ENCODE measurements around the gene CALCB.

CALCB gene

GRCh38 chr11:15109602-15110001 lies 36.2 kb downstream of the CALCB start:
- no peak overlapping the region for H3K4me3 ChIP-seq (ENCODE audit: low read length)
- no peak overlapping the region for H3K4me2 ChIP-seq (ENCODE audit: low read length)
- H3K9me3 ChIP-seq (replicated peaks; ENCODE audit: low read length) = no peaks in the 10 kb centered on the region
- H3K27me3 ChIP-seq (ENCODE audit: control insufficient read depth, insufficient read depth, low read length) = no peaks in the 10 kb centered on the region
- H3K4me1 ChIP-seq (ENCODE audit: control insufficient read depth, insufficient read depth, low read length) = peaks cover 56% of the 10 kb centered on the region
- H3K9ac ChIP-seq (ENCODE audit: low read depth, low read length) = no peak overlapping the region
- H3K36me3 ChIP-seq (ENCODE audit: insufficient read depth, low read length) = no peaks in the 10 kb centered on the region

- H3K4me3 ChIP-seq (ENCODE audit: low read length) = no peak overlapping the region
- no peaks in the 10 kb centered on the region for H3K36me3 ChIP-seq (ENCODE audit: insufficient read depth, low read length)
- H3K9me3 ChIP-seq (replicated peaks; ENCODE audit: low read length) = no peaks in the 10 kb centered on the region
- no peak overlapping the region for H3K4me2 ChIP-seq (ENCODE audit: low read length)
- H3K4me1 ChIP-seq (ENCODE audit: control insufficient read depth, insufficient read depth, low read length) = peaks cover 54% of the 10 kb centered on the region
- H3K27me3 ChIP-seq (ENCODE audit: control insufficient read depth, insufficient read depth, low read length) = no peaks in the 10 kb centered on the region
- no peak overlapping the region for H3K9ac ChIP-seq (ENCODE audit: low read depth, low read length)
Observed at GRCh38 chr11:15111215-15111614, 37.8 kb downstream of the CALCB start.

GRCh38 chr11:15112131-15112541 lies 38.7 kb downstream of the CALCB start:
- H3K4me1 ChIP-seq (ENCODE audit: control insufficient read depth, insufficient read depth, low read length) = peaks cover 45% of the 10 kb centered on the region
- H3K9me3 ChIP-seq (replicated peaks; ENCODE audit: low read length) = no peaks in the 10 kb centered on the region
- no peak overlapping the region for H3K4me3 ChIP-seq (ENCODE audit: low read length)
- no peak overlapping the region for H3K4me2 ChIP-seq (ENCODE audit: low read length)
- H3K36me3 ChIP-seq (ENCODE audit: insufficient read depth, low read length) = no peaks in the 10 kb centered on the region
- no peak overlapping the region for H3K9ac ChIP-seq (ENCODE audit: low read depth, low read length)
- no peaks in the 10 kb centered on the region for H3K27me3 ChIP-seq (ENCODE audit: control insufficient read depth, insufficient read depth, low read length)

- Histone ChIP-seq H3K9me3 (replicated peaks; ENCODE audit: low read length) (no peaks in the 10 kb centered on the region), H3K4me3 (ENCODE audit: low read length) (no peak overlapping the region), H3K27me3 (ENCODE audit: control insufficient read depth, insufficient read depth, low read length) (no peaks in the 10 kb centered on the region), H3K4me2 (ENCODE audit: low read length) (no peak overlapping the region), H3K36me3 (ENCODE audit: insufficient read depth, low read length) (no peaks in the 10 kb centered on the region), H3K9ac (ENCODE audit: low read depth, low read length) (no peak overlapping the region), H3K4me1 (ENCODE audit: control insufficient read depth, insufficient read depth, low read length) (peaks cover 38% of the 10 kb centered on the region)
Observed at GRCh38 chr11:15113381-15113780, 40.0 kb downstream of the CALCB start.

GRCh38 chr11:15114501-15115475 lies 41.4 kb downstream of the CALCB start, which contains the start of gene INSC:
INSC (plus strand) TSS chr11:15114923; CDS start chr11:15149175, 34,252 bp downstream.
- Histone ChIP-seq H3K36me3 (ENCODE audit: insufficient read depth, low read length) (no peaks in the 10 kb centered on the region), H3K4me2 (ENCODE audit: low read length) (peak within 1 kb of the TSS; percentile 77), H3K4me3 (ENCODE audit: low read length) (peak within 1 kb of the TSS; percentile 67), H3K27me3 (ENCODE audit: control insufficient read depth, insufficient read depth, low read length) (no peaks in the 10 kb centered on the region), H3K9me3 (replicated peaks; ENCODE audit: low read length) (no peaks in the 10 kb centered on the region), H3K4me1 (ENCODE audit: control insufficient read depth, insufficient read depth, low read length) (peaks cover 49% of the 10 kb centered on the region), H3K9ac (ENCODE audit: low read depth, low read length) (peak within 1 kb of the TSS; percentile 73)

- H3K9ac ChIP-seq (ENCODE audit: low read depth, low read length) = no peak overlapping the region
- H3K4me2 ChIP-seq (ENCODE audit: low read length) = peak overlapping the region; percentile 77
- no peaks in the 10 kb centered on the region for H3K9me3 ChIP-seq (replicated peaks; ENCODE audit: low read length)
- H3K27me3 ChIP-seq (ENCODE audit: control insufficient read depth, insufficient read depth, low read length) = no peaks in the 10 kb centered on the region
- peak overlapping the region; percentile 60 for H3K4me3 ChIP-seq (ENCODE audit: low read length)
- peaks cover 58% of the 10 kb centered on the region for H3K4me1 ChIP-seq (ENCODE audit: control insufficient read depth, insufficient read depth, low read length)
- H3K36me3 ChIP-seq (ENCODE audit: insufficient read depth, low read length) = no peaks in the 10 kb centered on the region
Observed at GRCh38 chr11:15115686-15116085, 42.3 kb downstream of the CALCB start.

- Histone ChIP-seq H3K9ac (ENCODE audit: low read depth, low read length) (no peak overlapping the region), H3K27me3 (ENCODE audit: control insufficient read depth, insufficient read depth, low read length) (no peaks in the 10 kb centered on the region), H3K9me3 (replicated peaks; ENCODE audit: low read length) (no peaks in the 10 kb centered on the region), H3K36me3 (ENCODE audit: insufficient read depth, low read length) (no peaks in the 10 kb centered on the region), H3K4me2 (ENCODE audit: low read length) (no peak overlapping the region), H3K4me3 (ENCODE audit: low read length) (no peak overlapping the region), H3K4me1 (ENCODE audit: control insufficient read depth, insufficient read depth, low read length) (peaks cover 64% of the 10 kb centered on the region)
Observed at GRCh38 chr11:15117751-15118150, 44.4 kb downstream of the CALCB start.

GRCh38 chr11:15118431-15118830 lies 45.0 kb downstream of the CALCB start:
- Histone ChIP-seq H3K4me1 (ENCODE audit: control insufficient read depth, insufficient read depth, low read length) (peaks cover 64% of the 10 kb centered on the region), H3K9ac (ENCODE audit: low read depth, low read length) (no peak overlapping the region), H3K27me3 (ENCODE audit: control insufficient read depth, insufficient read depth, low read length) (no peaks in the 10 kb centered on the region), H3K4me3 (ENCODE audit: low read length) (no peak overlapping the region), H3K9me3 (replicated peaks; ENCODE audit: low read length) (no peaks in the 10 kb centered on the region), H3K4me2 (ENCODE audit: low read length) (no peak overlapping the region), H3K36me3 (ENCODE audit: insufficient read depth, low read length) (no peaks in the 10 kb centered on the region)

- H3K4me3 ChIP-seq (ENCODE audit: low read length) = no peak overlapping the region
Observed at GRCh38 chr11:15119352-15119751, 46.0 kb downstream of the CALCB start.

GRCh38 chr11:15119826-15120225 lies 46.4 kb downstream of the CALCB start:
- H3K4me3 ChIP-seq (ENCODE audit: low read length) = no peak overlapping the region
- H3K4me1 ChIP-seq (ENCODE audit: control insufficient read depth, insufficient read depth, low read length) = peaks cover 67% of the 10 kb centered on the region
- no peaks in the 10 kb centered on the region for H3K27me3 ChIP-seq (ENCODE audit: control insufficient read depth, insufficient read depth, low read length)
- no peaks in the 10 kb centered on the region for H3K36me3 ChIP-seq (ENCODE audit: insufficient read depth, low read length)
- H3K9ac ChIP-seq (ENCODE audit: low read depth, low read length) = no peak overlapping the region
- no peaks in the 10 kb centered on the region for H3K9me3 ChIP-seq (replicated peaks; ENCODE audit: low read length)
- peak overlapping the region; percentile 17 for H3K4me2 ChIP-seq (ENCODE audit: low read length)

More at GRCh38 chr11:15119352-15119751, 46.0 kb downstream of the CALCB start:
- no peak overlapping the region for H3K9ac ChIP-seq (ENCODE audit: low read depth, low read length)
- no peaks in the 10 kb centered on the region for H3K36me3 ChIP-seq (ENCODE audit: insufficient read depth, low read length)
- H3K4me1 ChIP-seq (ENCODE audit: control insufficient read depth, insufficient read depth, low read length) = peaks cover 65% of the 10 kb centered on the region
- no peaks in the 10 kb centered on the region for H3K9me3 ChIP-seq (replicated peaks; ENCODE audit: low read length)
- H3K4me2 ChIP-seq (ENCODE audit: low read length) = peak overlapping the region; percentile 17
- no peaks in the 10 kb centered on the region for H3K27me3 ChIP-seq (ENCODE audit: control insufficient read depth, insufficient read depth, low read length)

GRCh38 chr11:15123849-15124248 lies 50.5 kb downstream of the CALCB start:
- Histone ChIP-seq H3K4me2 (ENCODE audit: low read length) (peak overlapping the region; percentile 86), H3K36me3 (ENCODE audit: insufficient read depth, low read length) (no peaks in the 10 kb centered on the region), H3K9ac (ENCODE audit: low read depth, low read length) (peak overlapping the region; percentile 66)

More at GRCh38 chr11:15123849-15124248, 50.5 kb downstream of the CALCB start:
- H3K4me3 ChIP-seq (ENCODE audit: low read length) = peak overlapping the region; percentile 61
- H3K9me3 ChIP-seq (replicated peaks; ENCODE audit: low read length) = no peaks in the 10 kb centered on the region
- H3K27me3 ChIP-seq (ENCODE audit: control insufficient read depth, insufficient read depth, low read length) = no peaks in the 10 kb centered on the region
- peaks cover 84% of the 10 kb centered on the region for H3K4me1 ChIP-seq (ENCODE audit: control insufficient read depth, insufficient read depth, low read length)
